GM12878 (cell line): Measurements from ENCODE around the gene SSX2IP. TPM values are rescaled to one million over a fixed set of nuclear protein-coding genes. Genes with fewer than 3 reads are reported as not detected.
A peak's percentile ranks its signal among the peaks of the same experiment; 100 is the strongest.

Experiments
- ATAC-seq: fragments of 200-7000 bp; cut with Tn5 transposase; 3 replicates; pipeline ENCODE4 v1.9.1; 2020; ENCODE audit warnings: mild to moderate bottlenecking, moderate library complexity
- BruUV-seq: library from RNA; stranded (reverse); fragments of 400-500 nt; replicated peaks from 2 replicates; lab custom pipeline; 2021; lab: Mats Ljungman, UMichigan
- CTCF ChIA-PET: fragments of 300-600 bp; sonication (Branson Sonifier 250); formaldehyde crosslinking; extraction: SDS; loops from one replicate; lab custom pipeline; 2021; ENCODE audit warnings: inconsistent platforms; lab: Yijun Ruan, JAX
- POLR2A ChIA-PET: fragments of 350-600 bp; formaldehyde crosslinking; extraction: SDS; loops from one replicate; lab custom pipeline; 2021; ENCODE audit warnings: inconsistent platforms; lab: Charles Lee
- RAD21 ChIA-PET: fragments of 300-600 bp; sonication (Branson Sonifier 250); formaldehyde crosslinking; loops from one replicate; lab custom pipeline; 2023; ENCODE audit warnings: antibody characterized with exemption; ENCODE audit not compliant: unreplicated experiment; lab: Charles Lee
- SMC1A ChIA-PET: fragments of 300-600 bp; sonication (Branson Sonifier 250); formaldehyde crosslinking; loops from one replicate; lab custom pipeline; 2023; ENCODE audit not compliant: unreplicated experiment, uncharacterized antibody; lab: Charles Lee
- DNase-seq: peaks from one replicate; pipeline ENCODE4 v3.0.0-alpha.2; 2011; ENCODE audit warnings: low read depth, low spot score
- FAIRE-seq: peaks from 3 replicates; lab custom pipeline; 2011; peaks lifted over from hg19 to GRCh38; lab: Jason Lieb, UNC
- H2AFZ ChIP-seq: 2 replicates; pipeline ENCODE4 v1.6.0; 2011; ENCODE audit warnings: low read depth, low read length, control low read depth; ENCODE audit not compliant: control insufficient read depth
- H3K27ac ChIP-seq: 2 replicates; pipeline ENCODE4 v1.5.1; 2011; ENCODE audit warnings: control low read depth; ENCODE audit not compliant: control insufficient read depth, insufficient read depth
- H3K27me3 ChIP-seq, 2 experiments: replicated peaks in 1 of 2; 2 replicates each; pipeline versions ENCODE4 v1.6.0 to v1.6.1; 2011; ENCODE audit warnings: low read length in 1 of 2; ENCODE audit not compliant: control insufficient read depth in 2 of 2, insufficient read depth in 2 of 2
- H3K36me3 ChIP-seq, 2 experiments: 2 replicates each; pipeline ENCODE4 v1.5.1; 2011; ENCODE audit warnings: low read length in 1 of 2; ENCODE audit not compliant: control insufficient read depth in 2 of 2, insufficient read depth in 2 of 2
- H3K4me1 ChIP-seq: 2 replicates; pipeline ENCODE4 v1.6.1; 2011; ENCODE audit warnings: mild to moderate bottlenecking, low read length, moderate library complexity, mixed read lengths; ENCODE audit not compliant: control insufficient read depth, insufficient read depth
- H3K4me2 ChIP-seq: 2 replicates; pipeline ENCODE4 v1.6.0; 2011; ENCODE audit warnings: control low read depth; ENCODE audit not compliant: control insufficient read depth, insufficient read depth
- H3K4me3 ChIP-seq: fragments of 200-600 bp; sonication (generic); 2 replicates; pipeline ENCODE4 v1.5.1; 2016
- H3K79me2 ChIP-seq: 2 replicates; pipeline ENCODE4 v1.6.0; 2011; ENCODE audit warnings: low read length; ENCODE audit not compliant: control insufficient read depth, insufficient read depth
- H3K9ac ChIP-seq: 2 replicates; pipeline ENCODE4 v1.8.0; 2011; ENCODE audit warnings: low read length, control low read depth, mixed read lengths; ENCODE audit not compliant: control insufficient read depth, insufficient read depth
- H3K9me3 ChIP-seq: replicated peaks from 3 replicates; pipeline ENCODE4 v1.5.1; 2011; ENCODE audit warnings: mild to moderate bottlenecking, low read length; ENCODE audit not compliant: control insufficient read depth, insufficient read depth
- H4K20me1 ChIP-seq: 2 replicates; pipeline ENCODE4 v1.6.0; 2011; ENCODE audit not compliant: control insufficient read depth, insufficient read depth
- CHD4 ChIP-seq: fragments of 200-600 bp; sonication (generic); IDR thresholded peaks from 2 replicates; pipeline ENCODE4 v1.6.1; 2016; ENCODE audit warnings: mild to moderate bottlenecking
- DPF2 ChIP-seq: fragments of 450-650 bp; IDR thresholded peaks from 2 replicates; pipeline ENCODE4 v1.6.1; 2017; ENCODE audit warnings: mild to moderate bottlenecking
- EED ChIP-seq: sonication (generic); IDR thresholded peaks from 2 replicates; pipeline ENCODE4 v1.6.1; 2016; ENCODE audit warnings: antibody characterized with exemption, low read depth
- IKZF1 ChIP-seq: fragments of 450-650 bp; conservative IDR thresholded peaks from 2 replicates; pipeline ENCODE4 v1.6.1; 2017; ENCODE audit warnings: antibody characterized with exemption, mild to moderate bottlenecking
- IKZF2 ChIP-seq, 2 experiments: fragments of 450-650 bp; IDR thresholded peaks; 2 replicates each; pipeline ENCODE4 v1.6.1; 2017; ENCODE audit warnings: mild to moderate bottlenecking in 2 of 2, moderate library complexity in 2 of 2
- LARP7 ChIP-seq: fragments of 450-650 bp; IDR thresholded peaks from 2 replicates; pipeline ENCODE4 v1.6.1; 2017; ENCODE audit warnings: mild to moderate bottlenecking
- MTA2 ChIP-seq: fragments of 450-650 bp; IDR thresholded peaks from 2 replicates; pipeline ENCODE4 v1.6.1; 2016; ENCODE audit warnings: low read depth, mild to moderate bottlenecking, moderate library complexity
- MXI1 ChIP-seq: fragments of 150-350 bp; IDR thresholded peaks from 2 replicates; pipeline ENCODE4 v1.6.1; 2011; ENCODE audit warnings: low read depth, mild to moderate bottlenecking, inconsistent platforms, low read length, improper control_type of control experiment
- NBN ChIP-seq: fragments of 450-650 bp; IDR thresholded peaks from 2 replicates; pipeline ENCODE4 v1.6.1; 2016
- NR2C1 ChIP-seq: fragments of 450-650 bp; IDR thresholded peaks from 2 replicates; pipeline ENCODE4 v1.6.1; 2017; ENCODE audit warnings: antibody characterized with exemption, mild to moderate bottlenecking, moderate library complexity
- NR2F1 ChIP-seq: fragments of 450-650 bp; conservative IDR thresholded peaks from 2 replicates; pipeline ENCODE4 v1.6.1; 2017; ENCODE audit warnings: mild to moderate bottlenecking
- RUNX3 ChIP-seq: IDR thresholded peaks from 2 replicates; pipeline ENCODE4 v1.6.1; 2012; ENCODE audit warnings: low read length, inconsistent platforms
- SIN3A ChIP-seq: IDR thresholded peaks from 2 replicates; pipeline ENCODE4 v1.6.1; 2012; ENCODE audit warnings: low read depth, low read length, improper control_type of control experiment
- TCF3 ChIP-seq: IDR thresholded peaks from 2 replicates; pipeline ENCODE4 v1.6.1; 2012; ENCODE audit warnings: low read depth, mild to moderate bottlenecking, low read length, borderline replicate concordance; ENCODE audit not compliant: insufficient read depth
- WGBS: methylation state at CpG from one replicate; pipeline ENCODE4 v1.1.6; 2016; ENCODE audit warnings: low lambda C conversion rate; ENCODE audit not compliant: insufficient replicate concordance, insufficient coverage; ENCODE audit errors: missing lambda C conversion rate; 5-methylcytosine and 5-hydroxymethylcytosine counted together
- in situ Hi-C: fragments of 300-500 bp; cut with MboI; formaldehyde crosslinking; loops from 9 replicates; pipeline ENCODE4 v1.14.3; 2018; ENCODE audit warnings: mixed read lengths
- intact Hi-C: fragments of 100-400 bp; cut with micrococcal nuclease; formaldehyde crosslinking; loops from one replicate; pipeline ENCODE4 v1.14.2; 2022; ENCODE audit not compliant: unreplicated experiment
- polyA plus RNA-seq, 11 experiments: library from polyadenylated mRNA; depleted of rRNA in 4 of 11; unstranded in 6 of 11; stranded (reverse) in 5 of 11; fragments of >200 nt; fragmentation: Nextera tagmentation in 4 of 11; fragmentation: Illumina TruSeq in 1 of 11; extraction: Ambion mirVana in 4 of 11; extraction: Trizol in 1 of 11; gene quantifications; 1 replicate in 1 of 11; 2 replicates in 10 of 11; pipeline versions ENCODE4 v1.2.1 to v1.2.3, GENCODE V29; 2011 to 2016; ENCODE audit warnings: inconsistent platforms in 2 of 11, missing spikeins in 2 of 11, low read depth in 1 of 11
- total RNA-seq, 4 experiments: library from RNA; depleted of rRNA in 3 of 4; stranded (reverse); fragments of >200 nt in 3 of 4; fragmentation: Illumina TruSeq in 1 of 4; extraction: Trizol in 1 of 4; gene quantifications; 2 replicates each; pipeline versions ENCODE4 v1.2.1 to v1.2.3, GENCODE V29; 2013 to 2021

SSX2IP gene
- total and polyA plus RNA-seq, 10 of the 15 experiments (the other 5 are each of a cell fraction or from before 2014, with no cell fraction given), result 3.3 to 14.0 (median 10.4) TPM

GRCh38 chr1:84705513-84705912, 15.3 kb upstream of the SSX2IP start:
- CTCF ChIA-PET, result interaction anchor here (0.9 to 2.1 kb wide), 8 partner anchors 10 to 48 kb away, joined by 3 to 10 read pairs (median 4); no protein-coding TSS in a partner anchor
- 2% methylated on average over 4 of the region's 4 CpGs for WGBS

More at GRCh38 chr1:84705513-84705912, 15.3 kb upstream of the SSX2IP start:
- Histone ChIP-seq H3K9ac (no peak overlapping the region), H3K4me1 (no peaks in the 10 kb centered on the region), H3K27ac (no peak overlapping the region), H3K9me3 (no peaks in the 10 kb centered on the region), H3K36me3 (no peaks in the 10 kb centered on the region), H3K4me3 (no peak overlapping the region), H3K4me2 (no peak overlapping the region), H3K27me3 (no peaks in the 10 kb centered on the region; a peak in 1 of 4 replicates), H3K79me2 (no peaks in the 10 kb centered on the region), H4K20me1 (no peaks in the 10 kb centered on the region), H2AFZ (no peak overlapping the region; the same call in 1 of the 2 replicates)
- ATAC-seq (peak; percentile 80), DNase-seq (no peak), FAIRE-seq (no peak)
- BruUV-seq, result no TSS peak
- in situ Hi-C loops, result no loop called here
- ChIA-PET SMC1A (interaction anchor here (0.6 to 12.6 kb wide), 6 partner anchors 10 to 373 kb away, joined by 3 to 113 read pairs (median 6); no protein-coding TSS in a partner anchor), POLR2A (interaction anchor here (0.7 to 5.2 kb wide), 7 partner anchors 9 to 50 kb away, joined by 3 to 32 read pairs (median 3); no protein-coding TSS in a partner anchor), RAD21 (interaction anchor here (1.1 to 2.4 kb wide), 5 partner anchors 10 to 45 kb away, joined by 3 to 12 read pairs (median 7); no protein-coding TSS in a partner anchor)
- intact Hi-C loops, result no loop called here
- peak; percentile 84 for TF ChIP-seq NR2F1
- 0 out of 2 replicates have a peak, but pooled peaks have one; percentile 36 for TF ChIP-seq LARP7
- no peak for TF ChIP-seq CHD4
- no peak for TF ChIP-seq MXI1
- TF ChIP-seq MTA2, result 0 out of 2 replicates have a peak, but pooled peaks have one; percentile 20
- TF ChIP-seq NR2C1, result 0 out of 2 replicates have a peak, but pooled peaks have one; percentile 25
- TF ChIP-seq NBN, result peak; percentile 21; the same call in 1 of the 2 replicates
- peak; percentile 63 to 73; a peak in 2 of 4 replicates for TF ChIP-seq IKZF2 (IDR thresholded peaks at IDR 0.05)
- no peak for TF ChIP-seq TCF3
- no peak for TF ChIP-seq DPF2
- peak; percentile 28; the same call in 1 of the 2 replicates for TF ChIP-seq RUNX3
- TF ChIP-seq SIN3A, result no peak
- peak; percentile 27; the same call in 1 of the 2 replicates for TF ChIP-seq EED
- peak; percentile 81 for TF ChIP-seq IKZF1
